GM21528 (cell line): ENCODE measurements around the gene COMP.
"Not testable (repeated sequence)": the region's sequence is repeated elsewhere in the genome, so short reads cannot be mapped to it uniquely, and the experiment has no call there.

Experiments used
- ATAC-seq: cut with Tn5 transposase; IDR thresholded peaks from one replicate; pipeline ENCODE4 v1.9.1; 2021; ENCODE audit warnings: mild to moderate bottlenecking, moderate library complexity; ENCODE audit not compliant: unreplicated experiment, low FRiP score

The COMP gene

GRCh38 chr19:18733762-18734332, 57.3 kb downstream of the COMP start:
- not testable (repeated sequence) for ATAC-seq

GRCh38 chr19:18733196-18733647, 57.9 kb downstream of the COMP start:
- ATAC-seq = no peak
